Effector memory CD4-positive, alpha-beta T cell (primary cell): Measurements from ENCODE around the gene PTRH1.
A peak's percentile ranks its signal among the peaks of the same experiment; 100 is the strongest.

Experiments used
- DNase-seq, 3 donors: peaks; one replicate each; pipeline ENCODE4 v3.0.0-alpha.2; 2020
- H3K27ac ChIP-seq: 2 replicates; pipeline ENCODE4 v1.7.0; 2013; ENCODE audit warnings: mild to moderate bottlenecking, low read length, moderate library complexity; ENCODE audit not compliant: insufficient read depth, poor library complexity, severe bottlenecking
- H3K27me3 ChIP-seq: replicated peaks from 2 replicates; pipeline ENCODE4 v1.7.0; 2013; ENCODE audit warnings: mild to moderate bottlenecking, low read length; ENCODE audit not compliant: insufficient read depth, control insufficient read depth, poor library complexity, severe bottlenecking
- H3K36me3 ChIP-seq: 2 replicates; pipeline ENCODE4 v1.7.0; 2013; ENCODE audit warnings: mild to moderate bottlenecking, low read length, moderate library complexity; ENCODE audit not compliant: control insufficient read depth, insufficient read depth
- H3K4me1 ChIP-seq: 2 replicates; pipeline ENCODE4 v1.7.0; 2013; ENCODE audit warnings: low read length, mild to moderate bottlenecking; ENCODE audit not compliant: control insufficient read depth, insufficient read depth, poor library complexity, severe bottlenecking
- H3K4me3 ChIP-seq: 2 replicates; pipeline ENCODE4 v1.7.0; 2013; ENCODE audit warnings: low read length, low read depth, mild to moderate bottlenecking; ENCODE audit not compliant: insufficient read depth, poor library complexity, severe bottlenecking
- H3K9me3 ChIP-seq: 2 replicates; pipeline ENCODE4 v1.7.0; 2013; ENCODE audit warnings: mild to moderate bottlenecking, low read length, moderate library complexity; ENCODE audit not compliant: control insufficient read depth

The PTRH1 gene

DNA sequence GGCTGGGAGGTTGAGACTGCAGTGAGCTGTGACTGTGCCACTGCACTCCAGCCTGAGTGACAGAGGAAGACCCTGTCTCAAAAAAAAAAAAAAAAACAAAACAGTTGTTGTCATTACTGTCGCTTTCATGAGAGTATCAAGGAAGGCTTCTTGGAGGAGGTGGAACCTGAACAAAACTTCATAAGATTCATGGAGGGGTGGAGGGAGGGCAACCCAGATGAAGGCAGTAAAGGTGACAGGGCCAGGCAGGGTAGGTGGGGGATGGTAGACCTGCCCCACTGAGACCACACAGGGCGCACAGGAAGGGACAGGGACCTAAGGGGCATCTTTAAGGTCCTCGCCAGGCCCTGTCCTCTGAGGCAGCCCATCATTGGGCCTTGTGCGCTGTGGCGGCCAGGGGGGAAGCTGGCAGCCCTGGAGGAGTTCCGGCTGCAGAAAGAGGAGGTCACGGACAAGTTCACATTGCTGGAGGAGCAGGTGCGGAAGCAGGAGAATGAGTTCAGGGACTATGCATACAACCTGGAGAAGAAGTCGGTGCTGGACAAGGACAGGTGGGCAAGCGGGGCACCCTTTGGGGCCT, 5.2 kb downstream of the PTRH1 start:
- no peaks in the 10 kb centered on the region for H3K36me3 ChIP-seq
- DNase-seq, result no peak
- peaks cover 16% of the 10 kb centered on the region for H3K4me1 ChIP-seq
- H3K27ac ChIP-seq, result no peak overlapping the region
- no peaks in the 10 kb centered on the region for H3K27me3 ChIP-seq
- no peaks in the 10 kb centered on the region for H3K9me3 ChIP-seq
- H3K4me3 ChIP-seq, result no peak overlapping the region

- H3K4me1 ChIP-seq, result peaks cover 8% of the 10 kb centered on the region
- H3K36me3 ChIP-seq, result no peaks in the 10 kb centered on the region
- no peaks in the 10 kb centered on the region for H3K9me3 ChIP-seq
- H3K27ac ChIP-seq, result no peak overlapping the region
- no peak overlapping the region for H3K4me3 ChIP-seq
- no peaks in the 10 kb centered on the region for H3K27me3 ChIP-seq
- DNase-seq, result no peak
Observed at GRCh38 chr9:127708952-127709587, 6.4 kb downstream of the PTRH1 start.

GRCh38 chr9:127707766-127708165, 7.7 kb downstream of the PTRH1 start:
- no peaks in the 10 kb centered on the region for H3K36me3 ChIP-seq
- H3K4me1 ChIP-seq, result peaks cover 6% of the 10 kb centered on the region
- no peak overlapping the region for H3K4me3 ChIP-seq
- H3K27me3 ChIP-seq, result no peaks in the 10 kb centered on the region
- no peaks in the 10 kb centered on the region for H3K9me3 ChIP-seq
- peak; percentile 20 to 29 (median 24) for DNase-seq
- H3K27ac ChIP-seq, result no peak overlapping the region

DNA sequence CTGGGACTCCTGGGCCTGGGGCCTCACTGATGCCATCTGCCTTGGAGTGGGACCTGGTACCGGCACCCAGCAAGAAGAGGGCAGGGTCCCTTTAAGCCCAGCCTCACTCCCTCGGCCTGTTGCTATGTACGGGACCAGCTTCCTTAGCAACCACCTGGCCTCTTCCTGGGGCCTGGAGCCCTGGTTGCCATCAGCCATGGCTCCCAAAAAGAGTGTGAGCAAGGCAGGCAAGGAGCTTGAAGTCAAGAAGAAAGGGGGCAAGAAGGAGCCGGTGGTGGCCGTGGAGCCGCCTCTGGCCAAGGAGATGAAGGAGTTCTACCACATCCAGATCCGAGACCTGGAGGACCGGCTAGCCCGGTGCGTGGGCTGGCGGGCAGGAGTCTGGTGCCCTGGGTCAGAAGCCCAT, 8.6 kb downstream of the PTRH1 start, which contains the start of gene CFAP157:
TSS of gene CFAP157 (plus strand) at position 153 of the 406 bp plus-strand sequence. CDS start at position 197, 44 bp downstream.
- Histone ChIP-seq H3K4me1 (peaks cover 6% of the 10 kb centered on the region), H3K27me3 (no peaks in the 10 kb centered on the region), H3K9me3 (no peaks in the 10 kb centered on the region), H3K27ac (no peak within 1 kb of the TSS), H3K4me3 (no peak within 1 kb of the TSS), H3K36me3 (no peaks in the 10 kb centered on the region)
- no peak for DNase-seq

GRCh38 chr9:127705577-127706379, 9.7 kb downstream of the PTRH1 start:
- Histone ChIP-seq H3K4me1 (no peaks in the 10 kb centered on the region), H3K4me3 (no peak overlapping the region), H3K27ac (no peak overlapping the region), H3K36me3 (no peaks in the 10 kb centered on the region), H3K27me3 (no peaks in the 10 kb centered on the region), H3K9me3 (no peaks in the 10 kb centered on the region)
- no peak for DNase-seq

DNA sequence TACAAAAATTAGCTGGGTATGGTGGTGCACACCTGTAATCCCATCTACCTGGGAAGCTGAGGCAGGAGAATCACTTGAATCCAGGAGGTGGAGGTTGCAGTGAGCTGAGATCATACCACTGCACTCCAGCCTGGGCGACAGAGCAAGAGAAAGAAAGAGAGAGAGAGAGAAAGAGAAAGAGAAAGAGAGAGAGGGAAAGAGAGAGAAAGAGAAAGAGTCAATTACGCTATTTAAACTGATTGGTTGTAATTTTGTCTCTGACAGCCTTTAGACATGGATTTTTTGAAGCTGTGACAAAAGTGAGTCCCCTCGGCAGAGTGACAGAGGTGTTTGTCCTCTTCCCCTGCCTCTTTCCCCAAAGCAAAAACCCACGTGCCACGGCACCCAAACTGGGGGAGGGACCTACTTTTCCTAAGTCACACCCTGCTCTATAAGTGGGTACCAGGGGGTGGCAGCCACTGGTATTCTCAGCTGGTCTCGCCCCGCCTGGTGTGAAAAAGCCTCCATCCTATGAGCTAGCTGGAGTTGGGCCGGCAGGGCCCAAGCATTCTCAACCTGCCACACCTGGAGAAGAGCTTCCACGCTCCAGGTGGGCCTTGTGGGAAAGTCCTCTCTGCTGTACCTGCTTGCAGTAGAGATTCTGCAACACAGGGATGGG, 12.0 kb downstream of the PTRH1 start:
- Histone ChIP-seq H3K4me1 (peaks cover 6% of the 10 kb centered on the region), H3K9me3 (no peaks in the 10 kb centered on the region), H3K4me3 (no peak overlapping the region), H3K36me3 (no peaks in the 10 kb centered on the region), H3K27ac (no peak overlapping the region), H3K27me3 (no peaks in the 10 kb centered on the region)
- DNase-seq, result no peak

- no peaks in the 10 kb centered on the region for H3K9me3 ChIP-seq
- no peak overlapping the region for H3K27ac ChIP-seq
- DNase-seq, result no peak
- H3K4me3 ChIP-seq, result no peak overlapping the region
- H3K36me3 ChIP-seq, result no peaks in the 10 kb centered on the region
- H3K4me1 ChIP-seq, result peaks cover 6% of the 10 kb centered on the region
- H3K27me3 ChIP-seq, result no peaks in the 10 kb centered on the region
Observed at GRCh38 chr9:127700594-127701255, 14.7 kb downstream of the PTRH1 start.

DNA sequence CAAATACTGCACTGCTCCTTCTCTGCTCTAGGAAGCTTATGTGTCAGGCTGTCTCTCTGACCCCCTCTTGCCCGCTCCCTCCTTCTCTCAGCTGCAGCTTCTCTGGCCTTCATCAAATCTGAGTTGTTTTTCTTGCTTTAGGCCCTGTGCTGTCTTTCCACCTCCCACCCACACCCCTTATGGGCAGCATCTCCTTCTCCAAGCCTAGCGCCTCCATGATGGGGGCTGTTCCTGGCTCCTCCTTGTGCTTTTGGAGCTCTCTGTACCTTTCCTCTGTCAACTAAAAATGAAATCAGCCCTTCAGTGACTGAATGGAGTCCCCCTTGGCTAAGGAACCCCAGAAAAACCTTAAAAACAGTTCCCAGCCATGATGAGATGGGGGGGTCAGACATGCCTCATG, 15.3 kb downstream of the PTRH1 start:
- H3K27ac ChIP-seq, result no peak overlapping the region

DNA sequence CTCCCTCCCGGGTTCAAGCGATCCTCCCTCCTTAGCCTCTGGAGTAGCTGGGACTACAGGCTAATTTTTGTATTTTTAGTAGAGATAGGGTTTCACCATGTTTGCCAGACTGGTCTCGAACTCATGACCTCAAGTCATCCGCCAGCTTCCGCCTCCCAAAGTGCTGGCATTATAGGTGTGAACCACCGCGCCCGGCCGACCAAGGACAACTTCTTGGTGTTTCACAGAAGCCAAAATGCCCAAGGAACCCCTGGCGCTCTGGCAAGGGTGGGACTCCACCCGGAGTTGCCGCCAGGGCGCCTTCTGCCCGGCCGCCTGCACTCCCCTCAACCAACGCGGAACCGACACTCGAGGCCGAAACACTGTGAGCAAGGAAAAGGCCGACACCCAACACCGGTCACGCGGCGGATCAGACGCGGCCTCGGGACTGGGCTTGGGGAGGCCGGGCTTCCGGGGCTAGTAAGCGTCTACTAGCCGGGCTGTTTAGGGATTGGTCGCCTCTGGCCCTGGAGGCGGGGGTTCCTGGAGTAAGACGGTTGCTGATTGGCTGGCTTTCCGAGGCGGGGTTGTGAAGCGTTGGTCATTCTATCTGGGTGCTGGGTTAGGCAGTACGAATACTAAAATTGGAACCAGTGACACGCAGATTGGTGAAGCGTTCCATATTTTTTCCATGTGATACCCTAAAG, 16.3 kb downstream of the PTRH1 start:
- no peak overlapping the region for H3K27ac ChIP-seq
- no peaks in the 10 kb centered on the region for H3K36me3 ChIP-seq
- no peaks in the 10 kb centered on the region for H3K9me3 ChIP-seq
- DNase-seq, result peak; percentile 70 to 80 (median 74)
- H3K4me3 ChIP-seq, result peak overlapping the region; percentile 59
- H3K27me3 ChIP-seq, result no peaks in the 10 kb centered on the region
- H3K4me1 ChIP-seq, result peaks cover 6% of the 10 kb centered on the region

More for the DNA sequence above, 15.3 kb downstream of the PTRH1 start:
- Histone ChIP-seq H3K27me3 (no peaks in the 10 kb centered on the region), H3K4me1 (peaks cover 6% of the 10 kb centered on the region), H3K4me3 (no peak overlapping the region), H3K36me3 (no peaks in the 10 kb centered on the region), H3K9me3 (no peaks in the 10 kb centered on the region)
- no peak for DNase-seq
